SK-N-SH (cell line): ENCODE data around the gene CD2AP.

Source experiments
- CTCF ChIP-seq: fragments of 200-600 bp; sonication (generic); IDR thresholded peaks from 2 replicates; pipeline ENCODE4 v1.6.1; 2017; ENCODE audit warnings: antibody characterized with exemption, mild to moderate bottlenecking, moderate library complexity
- EP300 ChIP-seq, 2 experiments: IDR thresholded peaks; 2 replicates each; pipeline versions ENCODE4 v1.4.0 to v1.6.1; 2012; ENCODE audit warnings: borderline replicate concordance in 1 of 2, low read depth in 1 of 2, low read length in 1 of 2
- FOXM1 ChIP-seq: IDR thresholded peaks from 2 replicates; pipeline ENCODE4 v1.4.0; 2012; ENCODE audit warnings: low read depth, mild to moderate bottlenecking
- GABPA ChIP-seq: IDR thresholded peaks from 2 replicates; pipeline ENCODE4 v1.4.0; 2012; ENCODE audit warnings: low read depth, mild to moderate bottlenecking
- NFIC ChIP-seq: IDR thresholded peaks from 2 replicates; pipeline ENCODE4 v1.4.0; 2012; ENCODE audit warnings: borderline replicate concordance
- SIN3A ChIP-seq: IDR thresholded peaks from 2 replicates; pipeline ENCODE4 v1.6.1; 2012; ENCODE audit warnings: low read depth, mild to moderate bottlenecking, low read length, moderate library complexity, borderline replicate concordance
- USF1 ChIP-seq: IDR thresholded peaks from 2 replicates; pipeline ENCODE4 v1.4.0; 2012; ENCODE audit warnings: low read depth, borderline replicate concordance
- USF2 ChIP-seq: fragments of 150-350 bp; IDR thresholded peaks from 2 replicates; pipeline ENCODE4 v1.6.1; 2017; ENCODE audit warnings: antibody characterized with exemption, low read length, low read depth, borderline replicate concordance
- YY1 ChIP-seq: IDR thresholded peaks from 2 replicates; pipeline ENCODE4 v1.4.0; 2012; ENCODE audit warnings: low read depth, mild to moderate bottlenecking

- TF ChIP-seq CTCF (no peak), SIN3A (no peak), NFIC (no peak), EP300 (IDR thresholded peaks at IDR 0.05; ENCODE audit: borderline replicate concordance in 1 of 2, low read depth in 1 of 2, low read length in 1 of 2) (no peak), FOXM1 (no peak), USF1 (no peak), GABPA (no peak), YY1 (no peak), USF2 (no peak)
These were observed 13.5 kb upstream of the CD2AP start for GRCh38 chr6:47464052-47464451.
